NAMALWA (cell line): ENCODE measurements around the gene NTM.

Experiments used
- DNase-seq: peaks from one replicate; pipeline ENCODE4 v3.0.0-alpha.2; 2015; ENCODE audit warnings: low spot score

Gene NTM

DNA sequence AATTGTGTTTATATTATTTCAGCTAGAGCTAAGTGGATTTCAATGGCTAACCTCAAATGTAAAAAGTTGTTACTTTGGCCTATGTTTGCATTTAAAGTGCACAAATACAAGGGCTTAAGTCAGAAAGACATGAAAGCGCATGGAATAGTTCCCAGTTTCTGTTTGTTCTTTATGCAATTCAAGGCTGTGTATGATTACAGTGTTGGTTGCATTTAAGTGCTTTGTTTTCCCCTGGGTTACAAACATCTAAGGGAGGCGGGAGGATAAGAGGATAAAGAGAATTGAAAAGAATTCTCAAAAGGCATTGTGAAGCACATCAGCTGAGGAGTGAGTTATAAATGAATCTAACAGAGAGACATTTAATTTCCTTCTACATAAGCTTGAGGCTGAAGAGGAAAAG, 453.4 kb downstream of the NTM start:
- DNase-seq, result no peak

DNA sequence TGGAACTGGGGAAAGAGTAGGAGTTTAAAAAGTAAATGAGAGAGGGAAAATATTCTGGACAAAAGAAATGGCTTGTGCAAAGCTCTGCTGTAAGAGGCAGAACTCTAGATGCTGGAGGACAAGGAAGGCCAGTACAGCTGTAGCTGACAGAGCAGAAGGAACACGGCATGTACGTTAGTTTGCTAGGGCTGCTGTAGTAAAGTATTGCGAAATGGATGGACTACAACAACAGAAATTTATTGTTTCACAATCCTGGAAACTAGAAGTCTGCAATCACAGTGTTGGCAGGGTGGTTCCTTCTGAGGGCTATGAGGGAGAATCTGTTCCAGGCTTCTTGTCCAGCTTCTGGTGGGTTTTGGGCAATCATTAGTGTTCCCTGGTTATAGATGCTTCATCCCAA, 454.4 kb downstream of the NTM start:
- DNase-seq, result no peak

DNA sequence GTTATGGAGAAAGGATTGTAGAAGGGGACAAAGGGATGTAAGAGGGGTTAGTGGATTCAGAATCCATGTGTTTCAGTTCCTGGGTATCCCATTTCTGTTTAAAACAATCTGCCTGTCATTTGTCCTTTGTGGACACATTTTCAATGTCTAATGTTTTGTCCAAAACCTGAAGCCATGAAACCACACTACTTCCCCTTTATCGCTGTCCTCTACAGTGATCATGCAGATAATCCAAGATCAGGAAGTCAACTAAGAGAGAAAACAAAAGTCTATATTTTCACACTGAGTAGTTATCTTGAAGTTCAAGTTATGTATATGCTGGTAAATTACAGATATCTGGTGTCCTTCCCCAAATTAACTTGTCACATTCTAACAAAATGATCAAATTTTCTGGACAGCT, 457.0 kb downstream of the NTM start:
- DNase-seq, result no peak

DNA sequence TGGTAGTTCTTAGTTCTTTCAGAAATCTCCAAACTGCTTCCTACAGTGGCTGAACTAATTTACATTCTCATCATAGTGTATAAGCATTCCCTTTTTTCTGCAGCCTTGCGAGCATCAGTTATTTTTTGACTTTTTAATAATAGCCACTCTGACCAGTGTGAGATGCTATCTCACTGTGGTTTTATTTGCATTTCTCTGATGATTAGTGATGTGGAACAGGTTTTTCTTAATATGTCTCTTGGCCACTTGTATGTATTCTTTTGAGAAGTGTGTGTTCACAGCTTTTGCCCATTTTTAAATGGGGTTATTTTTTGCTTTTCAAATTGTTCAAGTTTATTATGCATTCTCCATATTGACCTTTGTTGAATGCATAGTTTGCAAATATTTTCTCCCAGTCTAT, 459.3 kb downstream of the NTM start:
- DNase-seq, result no peak

DNA sequence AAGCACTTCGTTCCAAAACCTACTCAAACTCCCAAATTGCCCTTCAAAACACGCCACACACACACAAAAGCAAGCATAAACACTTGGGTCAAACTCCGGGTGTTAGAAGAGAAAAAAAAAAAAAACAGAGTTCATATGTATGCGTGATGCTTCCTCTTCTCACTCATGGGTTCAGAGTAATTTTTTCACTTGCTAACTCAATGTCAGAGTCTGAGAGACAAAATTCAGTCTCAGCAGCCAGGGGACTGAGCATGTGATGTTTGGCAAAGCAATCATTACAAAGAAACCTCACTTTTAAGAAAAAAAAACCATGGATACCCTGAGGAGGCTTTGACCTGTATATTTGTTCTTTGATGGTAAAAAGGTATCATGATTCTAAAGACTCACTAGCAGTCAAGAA, 461.7 kb downstream of the NTM start:
- DNase-seq, result no peak

DNA sequence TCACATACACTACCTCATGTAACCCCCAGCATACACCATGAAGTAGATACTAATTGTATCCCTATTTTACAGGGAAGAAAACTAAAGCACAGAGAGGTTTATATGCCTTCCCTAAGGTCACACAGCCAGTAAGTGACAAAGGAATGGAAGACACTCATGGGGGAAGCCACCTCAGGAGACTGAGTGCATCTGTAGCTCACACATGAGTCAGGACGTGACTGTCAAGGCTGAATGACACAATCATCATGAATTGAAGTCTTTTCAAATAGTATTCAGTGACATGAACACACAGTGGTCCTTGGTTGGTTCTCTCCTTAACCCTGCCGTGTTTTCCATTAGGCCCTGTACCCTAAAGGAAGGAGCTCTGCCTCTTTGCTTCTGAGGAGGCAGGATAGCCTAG, 463.0 kb downstream of the NTM start:
- no peak for DNase-seq

DNA sequence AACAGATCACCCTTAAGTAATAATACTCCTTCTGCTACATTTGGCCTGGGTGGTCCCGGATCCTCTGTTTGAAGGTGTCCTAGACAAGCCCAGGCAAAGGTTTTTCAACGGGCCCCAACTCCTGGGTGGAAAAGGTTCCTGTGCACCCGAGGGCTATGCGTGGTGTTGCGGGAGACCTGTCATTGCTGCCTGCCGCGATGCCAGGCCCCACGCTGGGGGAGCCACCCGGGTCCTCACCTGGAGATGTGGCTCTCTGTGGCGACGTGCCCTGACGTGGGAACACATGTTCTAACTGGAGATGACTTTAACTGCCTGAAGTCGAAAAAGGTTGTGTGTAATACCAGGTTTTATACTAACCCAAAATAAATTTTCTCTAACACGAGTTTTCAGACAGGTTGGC, 467.1 kb downstream of the NTM start:
- no peak for DNase-seq

DNA sequence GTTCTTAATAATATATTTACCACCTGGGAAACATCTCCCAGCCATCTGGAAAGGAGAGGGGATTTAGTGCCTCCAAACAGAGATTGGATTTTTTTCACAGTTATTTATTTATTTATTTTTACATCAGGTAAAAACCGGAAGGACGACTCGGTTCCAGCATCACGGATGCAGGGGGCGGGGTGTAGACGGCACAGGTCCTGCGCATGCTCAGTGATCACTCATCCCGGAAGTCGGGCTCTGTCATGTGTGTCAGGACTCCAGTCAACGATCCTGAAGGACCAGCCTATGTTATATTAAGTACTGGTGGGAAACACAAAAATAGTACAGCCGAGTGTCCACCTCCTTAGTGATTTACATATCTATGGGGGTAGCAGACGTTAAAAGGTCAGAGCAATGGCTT, 467.6 kb downstream of the NTM start:
- DNase-seq, result no peak

DNA sequence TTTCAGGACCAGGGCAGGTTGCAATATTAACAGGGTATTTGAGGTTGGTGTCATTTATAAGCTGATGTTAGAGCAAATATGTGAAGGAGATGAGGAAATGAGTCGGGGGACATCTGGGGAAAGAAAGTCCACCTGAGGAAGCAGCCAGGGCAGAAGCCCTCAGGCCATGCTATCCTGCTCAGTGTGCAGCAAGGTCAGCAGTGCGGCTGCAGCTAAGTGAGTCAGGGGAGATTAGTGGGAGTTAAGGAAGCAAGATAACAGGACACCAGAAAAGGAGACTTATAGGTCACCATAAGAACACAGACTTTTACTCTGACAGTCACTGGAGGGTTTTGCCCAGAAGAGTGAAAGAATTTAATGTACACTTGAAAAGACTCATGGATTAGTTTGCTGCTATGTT, 468.9 kb downstream of the NTM start:
- DNase-seq, result no peak

DNA sequence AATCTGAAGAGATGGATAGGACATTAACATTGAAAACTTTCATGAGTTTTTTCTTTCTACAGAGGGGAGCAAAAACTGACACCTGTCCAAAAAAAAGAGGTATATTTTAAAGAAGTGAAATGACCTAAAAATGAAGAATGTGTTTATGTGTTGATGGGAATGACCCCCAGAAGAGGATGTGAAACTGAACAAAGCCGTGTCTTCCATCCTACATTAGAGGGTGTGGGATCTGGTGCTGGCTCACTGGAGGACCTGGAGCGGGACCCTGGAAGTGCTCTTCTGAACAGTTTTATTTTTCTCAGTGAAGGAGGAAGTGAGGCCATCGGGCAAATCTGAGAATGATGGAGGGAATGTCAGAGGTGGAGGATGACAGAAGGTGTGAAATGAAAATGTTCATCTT, 470.1 kb downstream of the NTM start:
- no peak for DNase-seq

DNA sequence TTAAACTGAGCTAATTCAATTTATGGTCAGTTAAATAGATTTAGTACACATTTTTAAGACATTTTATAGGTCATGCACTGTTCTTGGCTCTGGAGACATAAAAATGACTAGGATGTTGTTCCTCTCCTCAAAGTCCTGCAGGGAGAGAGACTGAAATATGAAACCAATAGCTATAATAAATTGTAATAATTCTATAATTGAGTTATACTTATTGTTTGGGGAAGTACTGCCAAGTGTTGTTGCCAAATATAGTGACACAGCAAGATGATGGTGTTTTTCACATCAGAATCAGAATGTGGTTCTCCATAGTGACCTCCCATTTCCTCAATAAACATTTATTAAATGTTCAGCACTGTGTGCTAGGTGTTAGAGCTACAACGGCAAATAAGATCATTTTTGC, 470.6 kb downstream of the NTM start:
- no peak for DNase-seq

DNA sequence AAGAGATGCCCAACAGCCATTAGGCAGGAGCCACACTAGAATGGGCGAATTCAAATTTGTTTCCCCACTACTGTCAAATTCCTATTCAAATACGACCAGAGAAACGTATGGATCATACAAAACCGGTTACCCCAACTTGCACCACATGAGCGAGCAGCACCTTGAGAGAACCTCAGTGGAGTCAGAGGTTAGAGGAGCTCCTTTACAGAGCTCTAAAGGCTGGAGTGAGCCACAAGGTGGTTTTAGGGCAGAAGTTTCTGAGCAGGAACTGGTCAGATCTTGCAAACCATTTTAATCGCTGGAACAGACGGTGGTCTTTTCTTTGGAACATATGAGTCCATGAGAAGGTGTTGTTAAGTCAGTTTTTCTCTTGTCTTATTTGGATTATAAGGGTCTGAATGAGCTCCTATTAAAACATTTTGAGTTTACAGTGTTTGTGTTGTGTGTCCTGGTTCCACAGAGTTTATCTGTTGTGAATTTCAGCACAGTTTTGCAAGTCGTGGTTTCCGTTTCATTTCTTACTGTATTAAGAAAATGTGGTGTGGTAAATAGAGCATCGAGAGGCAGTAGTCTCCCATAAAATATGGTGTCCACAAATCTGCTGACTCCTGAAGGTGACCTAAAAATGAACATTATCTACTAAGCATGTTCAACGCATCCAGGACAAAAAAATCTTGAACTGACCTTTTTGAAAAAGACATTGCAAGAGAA, 471.7 kb downstream of the NTM start:
- DNase-seq, result no peak

DNA sequence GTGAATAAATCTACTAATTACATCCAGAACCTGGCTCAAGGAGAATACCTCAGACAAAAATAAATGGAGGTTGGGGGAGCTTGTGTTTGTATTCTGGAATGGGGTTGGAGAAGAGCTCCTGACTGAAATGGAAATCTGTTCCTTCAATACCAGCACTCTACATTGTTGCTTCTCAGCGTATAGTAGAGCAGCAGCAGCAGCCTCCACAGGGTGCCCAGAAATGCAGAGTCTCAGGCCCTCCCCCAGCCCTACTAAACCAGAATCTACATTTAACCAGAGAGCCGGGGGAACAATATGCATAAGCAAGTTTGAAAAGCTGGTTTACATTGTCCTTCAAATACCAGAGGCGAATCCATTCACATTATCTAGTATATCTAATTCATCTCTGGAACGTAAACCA, 474.8 kb downstream of the NTM start:
- no peak for DNase-seq

DNA sequence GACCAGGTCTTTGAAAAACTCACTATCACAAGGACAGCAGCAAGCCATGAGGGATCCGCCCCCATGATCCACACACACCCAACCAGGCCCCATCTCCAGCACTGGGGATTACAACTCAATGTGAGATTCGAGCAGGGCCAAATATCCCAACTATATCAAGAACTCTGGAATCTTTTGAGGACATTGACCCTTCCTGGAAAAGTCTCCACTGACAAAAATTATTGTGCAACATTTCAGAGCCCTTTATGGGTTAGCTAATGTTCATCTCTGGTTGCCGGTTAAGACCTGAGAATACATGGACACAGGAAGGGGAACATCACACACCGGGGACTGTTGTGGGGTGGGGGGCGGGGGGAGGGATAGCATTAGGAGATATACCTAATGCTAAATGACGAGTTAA, 479.1 kb downstream of the NTM start:
- DNase-seq, result no peak

DNA sequence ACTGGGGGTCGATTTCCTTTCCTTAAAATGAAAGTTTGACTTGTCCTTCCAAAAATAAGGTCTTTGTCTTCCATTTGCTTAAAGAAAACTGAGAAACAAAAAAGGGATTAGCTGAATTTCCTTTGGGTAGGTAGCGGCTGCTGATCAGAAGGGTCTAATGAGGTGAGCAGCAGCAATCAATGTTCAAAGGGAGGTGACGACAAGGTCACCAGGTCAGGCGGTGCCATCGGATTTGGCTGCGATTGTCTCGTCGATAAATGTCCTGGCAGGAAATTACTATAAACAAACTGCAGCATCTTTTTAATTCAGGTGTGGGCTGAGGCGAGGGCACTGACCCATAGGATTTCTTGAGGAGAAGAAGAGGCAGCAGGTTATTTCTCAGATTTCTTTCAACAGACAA, 480.1 kb downstream of the NTM start:
- DNase-seq, result no peak

DNA sequence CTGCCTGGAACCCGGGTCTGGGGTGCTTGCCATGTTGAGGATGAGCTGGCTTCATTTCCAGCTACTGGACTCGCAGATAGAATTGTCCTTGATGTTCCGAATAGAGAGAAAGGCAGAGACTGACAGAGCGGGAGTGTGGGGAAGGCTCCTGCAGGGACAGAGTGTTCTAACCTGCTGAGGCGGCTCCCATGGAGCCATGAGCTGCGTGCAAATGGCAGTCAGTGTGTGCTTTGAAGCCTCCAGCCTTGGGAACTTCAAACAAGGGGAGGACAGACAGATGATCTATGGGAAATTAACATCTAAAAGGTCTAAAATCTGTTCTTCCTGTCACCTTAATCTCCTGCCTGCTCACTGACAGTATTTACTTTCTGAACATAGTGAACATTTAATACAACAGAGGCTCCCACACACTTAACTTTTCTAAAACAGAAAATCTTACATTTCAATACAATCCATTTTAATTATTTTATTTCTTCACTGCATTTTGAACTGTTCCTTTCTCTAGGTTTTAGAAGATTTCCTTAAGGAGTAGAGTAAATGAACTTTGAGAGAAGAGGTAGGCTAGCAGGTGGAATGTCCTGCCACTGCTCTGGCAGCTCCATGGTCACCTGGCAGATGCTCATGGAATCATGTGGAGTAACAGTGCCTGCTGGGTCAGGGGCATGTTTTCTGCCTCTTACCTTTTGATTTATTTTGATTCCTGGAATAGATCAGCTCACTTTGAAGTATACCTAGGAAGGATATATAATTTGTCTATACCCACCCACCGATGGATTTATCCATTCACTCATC, 481.7 kb downstream of the NTM start:
- no peak for DNase-seq

DNA sequence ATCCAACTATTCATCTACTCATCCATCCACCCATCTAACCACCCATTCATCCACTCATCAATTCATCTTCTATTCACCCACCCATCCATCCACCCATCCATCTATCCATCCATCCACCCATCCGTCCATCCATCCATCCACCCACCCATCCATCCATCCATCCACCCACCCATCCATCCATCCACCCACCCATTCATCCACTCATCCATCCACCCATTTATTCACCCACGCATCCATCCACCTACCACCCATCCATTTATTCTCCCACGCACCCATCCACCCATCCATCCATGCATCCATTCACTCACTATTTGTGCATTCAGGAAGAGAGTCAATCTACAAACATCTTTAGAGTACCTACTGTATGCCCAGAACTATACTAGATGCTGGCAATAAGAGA, 482.3 kb downstream of the NTM start:
- DNase-seq, result no peak

DNA sequence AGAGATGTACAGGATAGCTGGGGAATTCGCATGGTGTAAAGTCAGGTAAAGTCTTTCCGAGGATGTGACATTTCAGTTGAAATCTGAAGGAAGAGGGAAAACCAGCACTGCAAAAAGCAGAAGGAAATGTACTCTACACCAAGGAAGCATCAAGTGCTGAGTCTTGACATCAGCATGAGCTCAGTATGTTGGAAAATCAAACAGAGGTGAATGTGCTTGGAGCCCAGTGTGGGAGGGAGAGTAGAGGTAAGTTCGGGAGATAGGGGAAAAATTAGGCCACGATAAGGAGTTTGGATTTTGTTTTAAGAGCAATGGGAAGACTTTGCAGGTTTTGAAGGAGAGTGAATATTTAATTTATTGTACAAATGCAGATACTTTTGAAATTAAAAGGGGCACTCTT, 484.0 kb downstream of the NTM start:
- DNase-seq, result no peak

DNA sequence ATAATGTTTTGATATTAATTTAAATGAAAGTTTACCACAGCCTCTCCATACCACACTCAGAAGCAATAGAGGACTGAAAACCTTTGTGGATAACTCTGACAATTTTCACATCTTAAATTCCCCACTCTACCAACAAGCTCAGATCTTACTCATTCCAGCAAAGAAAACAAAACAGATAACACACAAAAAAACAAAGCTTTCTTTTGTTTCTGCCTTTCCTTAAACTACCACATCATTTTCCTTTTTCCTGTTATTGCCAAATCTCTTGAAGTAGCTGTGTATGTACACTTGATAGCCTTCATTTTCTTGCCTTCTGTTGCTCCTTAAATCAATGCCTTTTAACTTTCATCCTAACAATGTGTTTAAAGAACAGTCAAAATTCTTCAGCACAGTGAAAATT, 484.9 kb downstream of the NTM start:
- no peak for DNase-seq

DNA sequence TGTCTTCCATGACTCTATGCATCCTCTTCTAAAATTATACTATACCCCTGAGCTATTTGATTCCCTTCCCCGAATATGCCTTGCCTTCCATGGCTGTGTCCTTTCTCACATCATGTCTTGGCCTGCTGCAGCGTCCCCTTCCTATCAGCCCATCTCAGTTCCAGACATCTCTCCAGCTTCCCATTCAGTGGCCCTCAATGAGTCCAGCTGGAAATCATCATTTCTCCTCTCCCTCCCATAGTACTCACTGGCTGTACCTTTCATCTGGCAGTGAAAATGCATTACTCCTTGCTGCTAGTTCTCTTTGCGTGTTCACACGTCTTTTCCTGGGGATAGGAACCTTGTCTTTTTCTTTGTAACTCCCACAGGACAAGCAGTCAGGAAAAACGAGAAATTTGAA, 486.8 kb downstream of the NTM start:
- DNase-seq, result no peak

DNA sequence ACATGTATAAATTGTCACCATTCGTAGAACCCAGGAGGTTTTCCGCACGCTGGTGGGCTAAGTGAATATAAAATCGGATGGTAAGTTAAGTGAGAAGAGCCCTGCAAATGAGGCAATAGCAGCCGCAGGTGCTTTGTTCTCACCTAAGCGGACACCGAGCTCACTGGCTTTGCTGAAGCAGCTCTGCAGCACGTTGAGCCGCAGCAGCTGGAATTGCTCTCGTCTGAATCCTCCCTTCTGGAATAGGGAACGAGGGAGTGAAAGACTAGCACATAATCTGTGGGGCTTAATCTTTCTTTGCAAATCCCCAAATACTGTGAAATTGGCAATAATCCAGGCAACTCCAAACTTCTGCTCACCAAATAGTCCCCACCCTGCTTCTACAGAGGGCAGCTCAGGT, 488.1 kb downstream of the NTM start:
- no peak for DNase-seq

DNA sequence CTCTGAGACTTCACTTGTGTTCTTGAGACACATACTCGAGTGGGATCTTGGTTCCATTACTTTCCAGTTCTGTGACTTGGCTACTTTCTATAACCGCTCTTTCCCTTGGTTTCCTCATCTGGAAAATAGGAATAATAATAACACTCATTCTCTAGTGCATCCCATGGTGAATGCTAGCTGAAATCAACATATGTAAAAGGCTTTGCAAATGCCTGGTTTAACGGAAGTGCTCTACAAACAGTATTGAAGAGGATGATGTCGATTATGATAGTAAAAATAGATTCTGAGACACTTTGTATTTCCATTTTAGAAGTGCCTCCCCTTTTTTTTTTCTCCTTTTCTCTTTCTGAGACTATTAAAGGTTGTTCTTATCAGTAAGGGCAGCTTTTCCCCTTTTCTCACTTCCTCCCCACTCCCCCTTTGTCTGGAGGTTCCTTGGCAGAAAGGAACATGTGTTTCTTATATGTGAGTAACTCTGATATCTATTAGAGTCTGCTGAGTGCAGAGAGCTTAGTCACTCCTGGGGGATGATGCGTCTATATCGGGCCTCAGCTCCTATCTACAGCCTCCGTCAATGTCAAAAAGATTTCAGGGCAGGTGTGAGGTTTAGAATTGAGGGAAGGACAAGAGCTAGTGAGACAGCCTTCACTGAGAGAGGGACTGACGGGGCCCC, 489.3 kb downstream of the NTM start:
- no peak for DNase-seq

DNA sequence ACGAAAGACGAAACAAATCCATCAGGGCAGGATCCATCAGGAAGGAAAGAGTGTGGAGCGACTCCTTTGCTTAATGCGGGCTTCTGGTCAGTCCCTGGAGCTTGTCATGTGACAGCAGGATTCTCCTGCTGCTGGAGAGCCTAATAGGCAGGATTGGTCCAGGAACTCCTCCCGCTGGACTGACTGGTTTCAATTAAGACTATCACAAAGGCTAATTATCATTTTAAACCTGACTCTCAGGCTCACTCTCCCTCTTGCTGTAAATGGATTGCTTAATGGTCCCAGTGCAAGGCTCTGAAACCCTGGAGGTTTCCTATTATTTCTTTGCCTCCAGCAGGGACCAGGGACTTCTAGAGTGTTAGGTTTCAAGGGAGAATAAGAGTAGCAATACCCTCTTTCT, 493.8 kb downstream of the NTM start:
- DNase-seq, result no peak
